Measurements from ENCODE around the gene ZNF621.

DNA sequence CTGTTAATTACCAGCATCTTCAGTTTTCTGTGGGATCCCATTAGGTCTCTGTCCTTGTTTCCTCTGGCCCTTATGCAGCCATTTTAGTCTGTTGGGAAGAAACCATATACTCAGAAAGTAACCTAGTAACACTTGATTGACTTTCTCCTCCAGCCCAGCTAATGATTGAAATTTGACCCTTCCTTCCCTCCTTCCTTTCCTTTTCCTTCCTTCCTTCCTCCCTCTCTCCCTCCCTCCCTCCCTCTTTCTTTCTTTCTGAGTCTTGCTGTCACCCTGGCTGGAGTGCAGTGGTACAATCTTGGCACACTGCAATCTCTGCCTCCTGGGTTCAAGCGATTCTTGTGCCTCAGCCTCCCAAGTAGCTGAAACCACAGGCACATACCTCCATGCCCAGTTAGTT lies 24.8 kb upstream of the ZNF621 start:
- TF ChIP-seq, protein P1, sequence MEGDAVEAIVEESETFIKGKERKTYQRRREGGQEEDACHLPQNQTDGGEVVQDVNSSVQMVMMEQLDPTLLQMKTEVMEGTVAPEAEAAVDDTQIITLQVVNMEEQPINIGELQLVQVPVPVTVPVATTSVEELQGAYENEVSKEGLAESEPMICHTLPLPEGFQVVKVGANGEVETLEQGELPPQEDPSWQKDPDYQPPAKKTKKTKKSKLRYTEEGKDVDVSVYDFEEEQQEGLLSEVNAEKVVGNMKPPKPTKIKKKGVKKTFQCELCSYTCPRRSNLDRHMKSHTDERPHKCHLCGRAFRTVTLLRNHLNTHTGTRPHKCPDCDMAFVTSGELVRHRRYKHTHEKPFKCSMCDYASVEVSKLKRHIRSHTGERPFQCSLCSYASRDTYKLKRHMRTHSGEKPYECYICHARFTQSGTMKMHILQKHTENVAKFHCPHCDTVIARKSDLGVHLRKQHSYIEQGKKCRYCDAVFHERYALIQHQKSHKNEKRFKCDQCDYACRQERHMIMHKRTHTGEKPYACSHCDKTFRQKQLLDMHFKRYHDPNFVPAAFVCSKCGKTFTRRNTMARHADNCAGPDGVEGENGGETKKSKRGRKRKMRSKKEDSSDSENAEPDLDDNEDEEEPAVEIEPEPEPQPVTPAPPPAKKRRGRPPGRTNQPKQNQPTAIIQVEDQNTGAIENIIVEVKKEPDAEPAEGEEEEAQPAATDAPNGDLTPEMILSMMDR (IDR thresholded peaks at IDR 0.05; ENCODE audit: insufficient read depth, low read length, poor library complexity, severe bottlenecking) = no peak
- no peak for TF ChIP-seq EZH2phosphoT487 (conservative IDR thresholded peaks at IDR 0.05; ENCODE audit: low read length)

All from SU-DHL-6 (cell line).